CD1c-positive myeloid dendritic cell (primary cell): ENCODE measurements around the gene IQGAP2.
"Not testable (repeated sequence)": the region's sequence is repeated elsewhere in the genome, so short reads cannot be mapped to it uniquely, and the experiment has no call there.

Experiments used
- DNase-seq: peaks from one replicate; pipeline ENCODE4 v3.0.0-alpha.2; 2016; ENCODE audit errors: extremely low spot score

IQGAP2 gene

DNA sequence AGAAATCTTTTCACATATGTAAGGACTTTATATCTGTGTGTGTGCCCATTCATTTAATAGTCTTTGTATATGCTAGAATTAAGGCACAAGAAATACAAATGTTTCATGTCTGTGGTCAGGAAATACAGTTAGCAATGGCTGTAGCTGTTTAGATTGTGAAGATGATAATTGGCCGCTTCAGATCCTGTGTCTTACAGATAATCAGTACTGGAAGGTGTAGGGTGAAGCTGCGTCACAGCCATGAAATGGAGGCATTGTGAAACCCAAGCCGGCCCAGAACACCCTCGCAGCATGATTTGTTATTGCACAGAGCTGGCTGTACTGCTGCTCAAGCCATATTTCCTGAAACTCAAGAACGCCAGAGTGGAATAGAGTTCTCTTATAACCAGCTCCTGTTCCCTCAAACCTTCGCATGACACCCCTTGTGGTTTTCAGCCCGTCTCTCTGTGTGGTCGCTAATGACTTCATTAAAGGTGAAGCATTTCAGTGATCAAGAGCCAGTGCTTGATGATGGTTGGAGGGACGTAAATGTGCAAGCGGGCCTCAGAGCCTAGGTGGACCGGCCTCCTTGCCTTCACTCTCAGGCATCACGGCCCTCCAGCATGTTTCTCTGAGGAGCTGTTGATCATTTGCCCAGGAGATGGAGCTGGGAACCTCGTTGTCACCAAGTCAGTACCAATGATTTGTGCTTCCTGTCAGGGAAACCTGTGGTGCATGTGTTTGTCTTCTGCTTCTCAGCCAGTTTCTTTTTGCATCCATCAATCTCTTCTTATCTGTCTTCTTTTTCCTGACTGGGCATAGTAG is 140.0 kb downstream of the IQGAP2 start:
- DNase-seq: peak; percentile 82

DNA sequence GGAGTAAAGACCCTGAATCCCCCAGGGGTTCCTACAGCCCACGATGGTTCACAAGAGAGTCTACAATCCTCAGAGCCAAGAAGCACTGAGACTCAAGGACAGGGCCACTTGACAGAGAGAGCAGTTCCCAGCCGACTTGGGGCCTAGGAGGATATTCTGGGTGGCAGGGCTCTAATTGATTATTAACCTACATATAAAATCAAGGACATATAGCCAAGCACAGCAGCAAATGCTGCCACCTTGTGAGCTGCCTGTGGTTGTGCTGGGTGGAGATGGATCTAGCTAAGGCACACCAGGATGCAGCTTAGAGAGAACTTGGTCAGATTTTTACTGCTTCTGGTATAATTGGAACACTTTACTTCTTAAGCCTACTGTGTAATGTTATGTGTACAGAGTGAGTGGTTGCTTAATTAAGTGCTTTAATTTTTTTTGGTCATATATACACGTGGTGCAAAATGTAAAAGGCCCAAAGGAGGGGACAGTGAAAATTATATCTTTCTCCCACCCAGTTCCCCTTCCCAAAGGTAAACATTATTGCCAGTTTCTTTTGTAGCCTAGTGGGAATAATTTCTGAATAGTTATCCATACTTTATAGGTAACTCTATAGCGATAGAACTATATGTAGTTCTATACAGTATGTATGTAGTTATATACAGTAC is 141.3 kb downstream of the IQGAP2 start:
- DNase-seq: peak; percentile 60

DNA sequence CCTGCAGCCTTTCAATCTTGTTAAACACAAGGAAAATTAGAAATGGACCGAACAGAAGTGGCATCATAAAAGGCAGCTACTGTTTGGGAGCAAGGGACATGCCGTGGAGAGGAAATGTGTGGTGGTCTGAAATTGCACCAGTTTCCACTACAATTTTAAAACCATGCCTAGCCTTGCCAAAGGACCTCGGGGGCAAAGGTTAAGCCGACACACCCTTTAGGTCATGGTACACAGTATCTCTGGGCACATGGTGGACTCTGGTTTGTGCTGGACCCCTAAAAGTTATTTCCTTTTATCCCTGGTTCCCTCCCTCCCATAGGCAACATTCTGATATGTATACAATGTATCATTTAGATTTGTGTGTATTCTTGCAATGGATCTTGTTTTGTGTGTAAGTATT is 142.1 kb downstream of the IQGAP2 start:
- no peak for DNase-seq

GRCh38 chr5:76546497-76547102 is 143.5 kb downstream of the IQGAP2 start:
- DNase-seq: peak; percentile 88

- DNase-seq: peak; percentile 91
These were observed 144.3 kb downstream of the IQGAP2 start for GRCh38 chr5:76547242-76547890.

DNA sequence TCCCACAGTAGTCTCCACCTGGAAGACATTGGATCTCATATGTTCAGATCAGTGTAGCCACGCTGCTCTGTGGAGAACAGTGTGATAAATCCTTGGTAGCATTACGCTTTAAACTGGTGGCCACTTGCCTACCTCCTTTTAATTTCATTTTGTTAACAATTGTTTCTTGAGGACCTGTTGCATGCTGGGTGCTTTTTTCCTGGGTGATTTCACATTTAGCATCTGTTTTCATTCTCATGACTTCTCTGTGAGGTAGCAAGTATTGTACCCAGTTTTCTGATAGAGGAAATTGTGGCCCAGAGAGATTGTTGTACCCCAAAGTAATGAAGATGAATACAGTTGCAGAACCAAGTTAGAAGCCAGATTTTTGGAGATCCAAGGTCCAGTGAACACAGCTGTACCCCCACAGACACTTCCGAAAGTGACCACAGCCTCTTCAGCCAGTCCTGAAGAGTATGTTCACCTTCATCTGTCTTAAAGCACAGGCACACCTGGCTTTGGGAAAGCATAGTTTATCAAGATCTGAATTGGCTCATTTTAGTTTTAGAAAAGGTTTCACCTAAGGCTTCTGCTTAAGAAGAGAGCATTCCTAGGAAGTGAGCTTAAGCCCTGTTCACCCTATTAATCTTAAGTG is 144.9 kb downstream of the IQGAP2 start:
- no peak for DNase-seq

- no peak for DNase-seq
These were observed 145.6 kb downstream of the IQGAP2 start for GRCh38 chr5:76548525-76549229.

- not testable (repeated sequence) for DNase-seq
These were observed 147.8 kb downstream of the IQGAP2 start for GRCh38 chr5:76550881-76551280.

DNA sequence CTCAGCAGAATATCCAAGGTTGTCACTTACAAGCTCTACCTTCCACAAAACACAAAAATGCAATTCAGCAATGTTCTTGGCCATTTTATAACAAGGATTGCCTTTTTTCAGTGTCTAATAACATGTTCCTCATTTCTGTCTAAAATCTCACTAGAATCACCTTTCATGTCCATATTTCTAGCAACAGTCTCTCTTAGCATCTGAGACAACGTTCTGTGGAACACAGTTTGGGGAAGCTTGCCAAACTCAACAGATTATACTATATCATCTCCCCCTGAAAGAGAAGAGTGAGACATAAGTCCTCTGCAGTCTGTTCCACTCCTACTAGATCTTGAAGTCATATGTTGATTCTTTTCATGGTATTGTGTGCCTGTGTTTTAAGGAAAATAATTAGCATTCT is 149.5 kb downstream of the IQGAP2 start:
- no peak for DNase-seq

DNA sequence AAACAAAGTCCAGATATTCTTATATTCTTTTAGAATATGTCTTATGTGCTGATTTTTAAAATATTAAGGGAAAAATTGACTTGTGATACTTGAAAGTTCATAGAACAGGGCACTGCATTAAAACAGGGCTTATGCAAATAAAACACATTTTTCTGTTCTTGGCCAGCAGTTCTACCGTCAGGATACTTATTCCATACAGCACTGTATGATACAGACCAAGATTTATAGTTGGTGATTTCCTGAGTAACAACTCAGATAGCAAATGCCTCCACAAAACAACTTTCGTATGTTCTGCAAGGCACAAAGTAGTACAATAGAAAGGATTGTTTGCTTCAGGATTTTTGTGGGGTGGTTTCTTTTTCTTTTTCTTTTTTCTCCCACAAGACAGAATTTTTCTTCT is 150.2 kb downstream of the IQGAP2 start:
- no peak for DNase-seq

DNA sequence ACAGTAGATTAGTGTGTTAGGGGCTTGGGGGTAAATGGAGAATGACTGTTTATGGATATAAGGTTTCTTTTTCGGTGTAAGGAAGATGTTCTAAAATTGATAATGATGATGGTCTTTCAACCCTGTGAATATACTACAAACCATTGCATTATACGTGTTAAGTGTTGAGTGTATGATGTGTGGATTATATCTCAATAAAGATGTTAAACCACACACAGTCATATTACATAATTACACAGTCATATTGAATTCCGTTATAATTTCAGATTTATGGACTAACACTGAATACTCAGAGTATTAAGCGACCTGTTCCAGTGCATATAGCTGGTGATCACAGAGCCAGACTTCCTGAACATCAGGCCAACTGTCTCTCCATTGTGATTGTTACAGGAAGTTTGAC is 152.0 kb downstream of the IQGAP2 start:
- DNase-seq: no peak

- DNase-seq: no peak
These were observed 152.6 kb downstream of the IQGAP2 start for GRCh38 chr5:76555717-76556116.

DNA sequence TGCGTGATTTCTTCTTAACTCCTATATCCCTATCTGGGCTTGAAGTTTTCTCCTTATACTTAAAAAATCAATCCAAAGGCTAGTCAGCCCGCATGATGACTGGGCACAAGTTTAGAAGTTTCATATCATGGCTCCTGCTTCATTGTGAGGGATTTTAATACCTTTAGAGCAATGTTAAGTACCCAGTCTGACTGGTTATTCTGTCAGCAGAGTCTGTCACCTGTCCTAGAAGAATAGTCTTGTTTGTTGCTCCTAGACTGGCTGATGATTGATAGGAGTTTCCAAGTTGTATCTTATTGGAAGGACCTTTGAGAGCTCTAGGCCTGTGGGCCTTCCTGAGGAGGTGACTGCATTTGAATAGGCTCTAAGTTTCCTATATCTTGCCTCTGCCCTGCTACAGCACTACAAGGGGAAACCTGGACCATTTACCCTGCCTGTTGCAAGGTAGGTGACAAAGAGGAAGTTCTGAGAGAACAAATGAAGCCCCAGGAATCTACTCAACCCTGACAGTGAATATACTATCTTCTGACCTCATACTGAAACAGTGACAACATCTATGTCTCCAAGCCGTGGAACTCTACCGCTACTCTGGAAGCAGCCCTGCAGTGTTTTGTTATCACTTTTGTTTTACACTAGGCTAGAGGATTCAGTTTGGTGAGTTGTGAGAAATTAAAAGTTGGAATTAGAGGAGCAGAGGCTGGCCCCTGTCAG is 153.6 kb downstream of the IQGAP2 start:
- DNase-seq: no peak

DNA sequence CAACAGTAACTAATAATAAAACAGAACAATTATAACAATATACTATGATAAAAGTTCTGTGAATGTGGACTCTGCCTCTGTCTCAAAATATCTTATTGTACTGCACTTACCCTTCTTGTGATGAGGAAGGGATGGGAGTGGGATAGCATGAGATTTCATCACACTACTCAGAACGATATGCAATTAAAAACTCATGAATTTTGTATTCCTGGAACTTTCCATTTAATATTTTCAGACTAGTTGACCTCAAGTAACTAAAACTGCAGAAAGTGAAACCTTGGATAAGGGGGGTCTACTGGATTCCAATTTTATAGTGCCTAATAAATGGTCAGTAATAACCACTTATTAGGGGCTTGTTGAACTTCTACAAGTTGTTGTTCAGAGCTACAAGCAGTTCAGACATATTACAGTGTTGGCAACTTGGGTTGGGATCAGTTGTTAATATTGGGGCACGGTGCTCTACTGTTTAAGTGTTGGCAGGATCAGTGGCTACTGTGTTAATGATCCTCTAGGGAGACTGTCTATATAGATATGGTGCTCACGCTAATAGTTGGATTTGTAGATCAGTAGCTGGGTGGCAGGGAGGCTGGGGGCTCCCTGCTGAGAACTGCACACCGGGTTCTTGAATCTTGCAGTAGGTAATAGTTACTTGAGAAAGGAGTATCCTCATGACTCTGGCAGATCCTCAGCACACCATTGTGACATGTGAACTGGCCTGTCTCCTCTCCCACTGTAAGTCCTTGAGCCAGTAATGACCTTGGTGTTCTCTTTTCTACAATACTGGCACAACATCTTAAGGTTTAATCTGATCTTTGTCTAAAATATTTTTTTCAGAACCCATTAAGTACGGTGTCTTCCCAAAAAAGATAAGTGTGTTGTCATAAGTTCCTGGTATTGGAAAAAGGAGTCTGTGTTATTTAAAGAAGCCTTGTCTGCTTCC is 158.1 kb downstream of the IQGAP2 start:
- DNase-seq: no peak

DNA sequence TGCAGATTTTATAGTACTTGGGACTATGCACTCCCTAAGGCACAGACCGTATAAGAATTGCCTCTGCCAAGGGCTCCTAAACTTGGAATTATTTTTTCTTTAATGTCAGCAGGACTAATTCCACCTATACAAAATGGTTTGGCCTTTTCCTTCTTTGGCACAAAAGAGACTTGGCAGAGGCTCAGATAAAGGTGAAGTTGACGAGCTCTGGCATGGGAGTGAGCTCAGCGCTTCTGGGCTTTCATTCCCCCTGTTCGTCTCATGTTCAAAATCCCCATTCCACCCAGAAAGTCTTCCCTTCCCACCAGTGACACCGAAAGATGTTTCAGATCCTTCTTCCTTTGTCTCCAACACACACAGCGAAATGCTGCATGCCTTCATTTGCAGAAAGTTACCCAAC is 158.9 kb downstream of the IQGAP2 start:
- no peak for DNase-seq

DNA sequence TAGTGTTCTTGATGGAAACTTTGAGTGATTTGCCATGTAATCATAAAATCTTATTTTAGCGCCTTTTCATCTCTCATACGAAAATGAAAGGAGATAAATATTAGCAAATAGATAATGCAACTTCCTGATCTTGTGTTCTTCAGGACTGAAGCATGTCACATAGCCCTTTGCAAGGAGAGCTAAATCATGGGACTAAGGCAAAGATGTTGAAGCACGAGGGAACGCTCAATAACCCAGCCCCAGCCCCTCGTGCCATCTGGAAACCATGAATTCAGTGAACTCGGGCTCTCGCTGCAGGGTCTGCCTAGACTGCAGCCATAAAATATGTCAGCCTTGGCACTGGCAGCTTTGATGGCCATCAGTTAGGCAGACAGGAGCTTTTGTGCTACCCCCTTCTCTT is 161.9 kb downstream of the IQGAP2 start:
- DNase-seq: no peak

DNA sequence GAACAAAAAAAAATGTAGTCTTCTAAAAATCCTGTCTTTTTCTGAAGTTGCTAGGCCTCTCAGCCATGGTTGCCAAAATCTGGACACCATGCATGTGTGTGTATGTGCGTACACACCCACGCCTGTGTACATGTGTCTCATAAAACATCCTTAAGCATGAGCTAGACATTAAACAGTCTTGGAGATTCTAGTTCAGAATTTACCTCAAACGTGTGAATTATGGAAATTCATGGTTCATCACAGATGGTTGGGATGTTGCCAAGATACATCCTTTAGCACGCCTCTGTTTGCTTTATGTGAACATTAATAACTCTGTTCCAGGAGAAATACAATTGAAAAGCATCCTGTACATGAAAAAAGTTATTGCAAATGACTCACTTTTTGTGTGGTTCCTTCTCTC is 167.1 kb downstream of the IQGAP2 start:
- no peak for DNase-seq

DNA sequence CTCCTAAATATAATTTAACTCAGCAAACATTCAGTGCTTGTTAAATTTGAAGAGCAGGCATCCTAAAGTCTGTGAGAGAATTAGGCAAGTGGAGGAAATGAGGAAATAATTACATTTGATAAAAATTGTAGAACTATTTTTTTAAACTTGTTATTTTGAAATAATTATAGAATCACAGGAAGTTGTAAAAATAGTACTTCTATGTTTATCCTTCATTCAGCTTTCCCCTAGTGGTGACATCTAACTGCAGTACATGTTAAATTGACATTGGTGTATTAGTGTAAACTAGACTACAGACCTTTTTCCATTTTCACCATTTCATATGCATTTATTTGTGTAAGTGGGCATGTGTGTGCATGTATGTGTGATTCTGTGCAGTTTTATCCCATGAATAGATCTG is 168.5 kb downstream of the IQGAP2 start:
- DNase-seq: peak; percentile 35

DNA sequence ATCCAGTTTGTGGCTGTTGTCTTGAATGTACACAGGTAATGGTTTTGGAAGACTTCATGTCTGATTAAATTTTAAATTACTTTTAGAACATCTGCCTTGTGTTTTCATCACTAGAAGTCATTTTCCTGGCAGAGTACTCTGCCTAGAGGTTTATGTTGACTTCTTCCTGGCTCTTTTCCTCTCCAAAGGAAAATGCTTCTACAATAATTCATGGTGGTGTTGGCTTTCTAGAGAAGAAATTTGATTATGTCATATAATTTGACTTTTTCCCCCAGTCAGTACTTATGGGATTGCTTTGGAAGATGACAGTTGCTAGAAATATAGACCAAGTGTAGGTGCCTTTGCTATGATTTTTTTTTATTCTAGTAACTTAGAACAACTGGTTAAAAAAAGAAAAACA is 173.4 kb downstream of the IQGAP2 start:
- no peak for DNase-seq

- DNase-seq: no peak
These were observed 173.9 kb downstream of the IQGAP2 start for GRCh38 chr5:76576996-76577395.
